Fibroblast of mammary gland (primary cell): ENCODE results near the gene AFTPH.

Experiments used
- DNase-seq: peaks from one replicate; pipeline ENCODE4 v3.0.0-alpha.2; 2010; ENCODE audit warnings: low read depth
- H3K4me3 ChIP-seq: 2 replicates; pipeline ENCODE4 v1.5.1; 2011; ENCODE audit warnings: low read depth, mild to moderate bottlenecking, low read length, moderate library complexity; ENCODE audit not compliant: control insufficient read depth
- CTCF ChIP-seq: conservative IDR thresholded peaks from 2 replicates; pipeline ENCODE4 v1.5.1; 2011; ENCODE audit warnings: low read depth, low read length, inconsistent platforms; ENCODE audit not compliant: control insufficient read depth, insufficient read depth

Gene AFTPH

GRCh38 chr2:64523666-64524603, at the start of gene AFTPH:
AFTPH (plus strand) TSS chr2:64524328; CDS start chr2:64551475, 27,147 bp downstream.
- H3K4me3 ChIP-seq, result peak within 1 kb of the TSS; percentile 72
- no peak for TF ChIP-seq CTCF
- DNase-seq, result peak; percentile 96

- TF ChIP-seq CTCF, result no peak
- H3K4me3 ChIP-seq, result no peak overlapping the region
- DNase-seq, result no peak
Observed at GRCh38 chr2:64474636-64475035, 49.5 kb upstream of the AFTPH start.

- no peak overlapping the region for H3K4me3 ChIP-seq
- no peak for DNase-seq
- no peak for TF ChIP-seq CTCF
Observed at GRCh38 chr2:64477037-64477436, 47.1 kb upstream of the AFTPH start.

GRCh38 chr2:64477979-64478378, 46.1 kb upstream of the AFTPH start:
- H3K4me3 ChIP-seq, result no peak overlapping the region
- TF ChIP-seq CTCF, result no peak
- no peak for DNase-seq

GRCh38 chr2:64478502-64479230, 45.5 kb upstream of the AFTPH start:
- no peak for DNase-seq
- TF ChIP-seq CTCF, result no peak

GRCh38 chr2:64479259-64480117, 44.6 kb upstream of the AFTPH start:
- DNase-seq, result no peak
- no peak for TF ChIP-seq CTCF
- no peak overlapping the region for H3K4me3 ChIP-seq

More at GRCh38 chr2:64478502-64479230, 45.5 kb upstream of the AFTPH start:
- no peak overlapping the region for H3K4me3 ChIP-seq
